ENCODE results near the gene PIP5K1A. TPM values are rescaled to one million over a fixed set of nuclear protein-coding genes. Genes with fewer than 3 reads are reported as not detected.

Gene PIP5K1A
- total RNA-seq, 4 donors from 2014 or later, result 21.5 to 49.2 (median 36.6) TPM

DNA sequence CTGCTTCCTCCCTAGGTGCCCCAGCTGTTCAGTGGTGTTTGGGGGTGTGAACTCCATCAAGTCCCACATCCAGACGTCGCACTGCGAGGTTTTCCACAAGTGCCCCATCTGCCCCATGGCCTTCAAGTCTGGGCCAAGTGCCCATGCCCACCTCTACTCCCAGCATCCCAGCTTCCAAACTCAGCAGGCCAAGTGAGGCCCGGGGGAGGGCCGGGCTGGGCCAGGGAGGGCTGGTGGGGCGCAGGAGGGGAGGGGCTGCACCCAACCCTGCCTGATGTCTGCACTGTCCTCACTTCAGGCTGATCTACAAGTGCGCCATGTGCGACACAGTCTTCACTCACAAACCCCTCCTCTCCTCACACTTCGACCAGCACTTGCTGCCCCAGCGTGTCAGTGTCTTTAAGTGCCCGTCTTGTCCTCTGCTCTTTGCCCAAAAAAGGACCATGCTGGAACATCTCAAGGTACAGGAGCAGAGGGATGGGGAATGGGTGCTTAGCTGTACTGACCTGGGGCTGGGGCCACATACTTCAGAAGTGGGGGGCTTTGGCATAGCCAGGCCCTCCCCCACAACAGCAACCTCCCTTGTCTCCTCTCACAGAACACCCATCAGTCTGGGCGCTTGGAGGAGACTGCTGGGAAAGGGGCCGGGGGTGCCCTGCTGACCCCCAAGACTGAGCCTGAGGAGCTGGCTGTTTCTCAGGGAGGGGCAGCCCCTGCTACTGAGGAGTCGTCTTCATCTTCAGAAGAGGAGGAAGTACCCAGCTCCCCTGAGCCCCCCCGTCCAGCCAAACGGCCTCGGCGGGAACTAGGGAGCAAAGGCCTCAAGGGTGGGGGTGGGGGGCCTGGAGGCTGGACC, 91.0 kb downstream of the PIP5K1A start:
- DNase-seq, result no peak
- Histone ChIP-seq H3K9me3 (no peaks in the 10 kb centered on the region), H3K27me3 (no peaks in the 10 kb centered on the region), H3K4me1 (peaks cover 0 to 16% (median 2%) of the 10 kb centered on the region in 3 donors), H3K4me3 (no peak overlapping the region), H3K36me3 (peaks cover 35 to 96% (median 68%) of the 10 kb centered on the region in 3 donors), H3K27ac (no peak overlapping the region)
- 42 to 81% methylated on average over 3 to 14 of the region's 18 CpGs for WGBS, 2 donors
- TF ChIP-seq, protein P1, sequence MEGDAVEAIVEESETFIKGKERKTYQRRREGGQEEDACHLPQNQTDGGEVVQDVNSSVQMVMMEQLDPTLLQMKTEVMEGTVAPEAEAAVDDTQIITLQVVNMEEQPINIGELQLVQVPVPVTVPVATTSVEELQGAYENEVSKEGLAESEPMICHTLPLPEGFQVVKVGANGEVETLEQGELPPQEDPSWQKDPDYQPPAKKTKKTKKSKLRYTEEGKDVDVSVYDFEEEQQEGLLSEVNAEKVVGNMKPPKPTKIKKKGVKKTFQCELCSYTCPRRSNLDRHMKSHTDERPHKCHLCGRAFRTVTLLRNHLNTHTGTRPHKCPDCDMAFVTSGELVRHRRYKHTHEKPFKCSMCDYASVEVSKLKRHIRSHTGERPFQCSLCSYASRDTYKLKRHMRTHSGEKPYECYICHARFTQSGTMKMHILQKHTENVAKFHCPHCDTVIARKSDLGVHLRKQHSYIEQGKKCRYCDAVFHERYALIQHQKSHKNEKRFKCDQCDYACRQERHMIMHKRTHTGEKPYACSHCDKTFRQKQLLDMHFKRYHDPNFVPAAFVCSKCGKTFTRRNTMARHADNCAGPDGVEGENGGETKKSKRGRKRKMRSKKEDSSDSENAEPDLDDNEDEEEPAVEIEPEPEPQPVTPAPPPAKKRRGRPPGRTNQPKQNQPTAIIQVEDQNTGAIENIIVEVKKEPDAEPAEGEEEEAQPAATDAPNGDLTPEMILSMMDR (IDR thresholded peaks at IDR 0.05), result no peak
- no peak for TF ChIP-seq POLR2A (IDR thresholded peaks at IDR 0.05)
- intact Hi-C loops (cut with DNase I), result no loop called here

DNA sequence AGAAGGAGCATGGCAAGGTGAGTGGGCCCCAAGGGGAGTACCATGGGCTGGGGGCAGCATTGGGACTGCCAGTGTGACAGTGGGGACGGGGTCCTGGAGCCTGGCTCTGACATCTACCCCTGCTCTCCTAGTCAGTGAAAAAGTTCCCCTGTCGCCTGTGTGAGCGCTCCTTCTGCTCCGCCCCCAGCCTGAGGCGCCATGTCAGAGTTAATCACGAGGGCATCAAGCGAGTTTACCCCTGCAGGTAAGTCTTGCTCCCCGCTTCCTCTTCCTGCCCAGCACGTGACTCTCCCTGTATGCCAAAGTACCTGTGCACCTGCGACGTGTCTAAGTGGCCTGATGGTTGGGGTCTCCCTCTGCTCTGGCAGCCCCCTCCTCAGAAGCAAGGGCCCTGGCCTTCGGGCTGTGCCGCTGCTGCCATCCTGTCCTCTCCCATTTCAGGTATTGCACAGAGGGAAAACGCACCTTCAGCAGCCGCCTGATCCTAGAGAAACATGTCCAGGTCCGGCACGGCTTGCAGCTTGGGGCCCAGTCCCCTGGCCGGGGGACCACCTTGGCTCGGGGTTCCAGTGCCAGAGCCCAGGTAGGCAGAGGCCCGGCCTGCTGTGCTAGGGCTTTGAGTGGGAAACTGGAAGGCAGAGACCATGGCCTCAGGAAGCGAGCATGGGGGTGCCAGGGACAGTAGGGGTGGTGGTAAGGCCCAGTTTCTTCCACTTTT, 91.8 kb downstream of the PIP5K1A start:
- Histone ChIP-seq H3K4me1 (peaks cover 0 to 13% (median 0%) of the 10 kb centered on the region in 3 donors), H3K36me3 (peaks cover 38 to 100% (median 76%) of the 10 kb centered on the region in 3 donors), H3K9me3 (no peaks in the 10 kb centered on the region), H3K27ac (no peak overlapping the region), H3K4me3 (no peak overlapping the region), H3K27me3 (no peaks in the 10 kb centered on the region)
- intact Hi-C loops (cut with DNase I), result no loop called here
- no peak for DNase-seq
- TF ChIP-seq, protein P1 (IDR thresholded peaks at IDR 0.05), result no peak
- no peak for TF ChIP-seq POLR2A (IDR thresholded peaks at IDR 0.05)
- 80% methylated on average over 4 to 8 of the region's 21 CpGs for WGBS, 2 donors

DNA sequence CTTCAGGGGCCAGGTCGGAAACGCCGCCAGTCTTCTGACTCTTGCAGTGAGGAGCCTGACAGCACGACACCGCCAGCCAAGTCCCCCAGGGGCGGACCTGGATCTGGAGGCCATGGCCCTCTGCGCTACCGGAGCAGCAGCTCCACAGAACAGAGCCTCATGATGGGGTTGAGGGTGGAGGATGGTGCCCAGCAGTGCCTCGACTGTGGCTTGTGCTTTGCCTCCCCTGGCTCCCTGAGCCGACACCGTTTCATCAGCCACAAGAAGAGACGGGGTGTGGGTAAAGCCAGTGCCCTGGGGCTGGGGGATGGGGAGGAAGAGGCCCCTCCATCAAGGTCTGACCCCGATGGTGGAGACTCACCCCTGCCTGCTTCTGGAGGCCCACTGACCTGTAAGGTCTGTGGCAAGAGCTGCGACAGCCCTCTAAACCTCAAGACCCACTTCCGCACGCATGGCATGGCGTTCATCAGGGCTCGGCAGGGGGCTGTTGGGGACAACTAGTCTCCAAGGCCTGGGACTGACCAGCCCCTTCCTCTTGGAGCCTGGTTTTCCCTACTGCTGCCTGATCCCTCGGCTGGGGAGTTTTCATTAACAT, 92.5 kb downstream of the PIP5K1A start:
- no peaks in the 10 kb centered on the region for H3K27me3 ChIP-seq
- no peak overlapping the region for H3K27ac ChIP-seq
- TF ChIP-seq, protein P1 (IDR thresholded peaks at IDR 0.05), result no peak
- no peak for TF ChIP-seq POLR2A (IDR thresholded peaks at IDR 0.05)
- 72 to 78% methylated on average over 1 to 6 of the region's 19 CpGs for WGBS, 2 donors
- intact Hi-C loops (cut with DNase I), result no loop called here
- peaks cover 42 to 100% (median 83%) of the 10 kb centered on the region in 3 donors for H3K36me3 ChIP-seq
- no peak for DNase-seq
- H3K4me3 ChIP-seq, result no peak overlapping the region
- H3K4me1 ChIP-seq, result peaks cover 0 to 13% (median 0%) of the 10 kb centered on the region in 3 donors
- H3K9me3 ChIP-seq, result no peaks in the 10 kb centered on the region

DNA sequence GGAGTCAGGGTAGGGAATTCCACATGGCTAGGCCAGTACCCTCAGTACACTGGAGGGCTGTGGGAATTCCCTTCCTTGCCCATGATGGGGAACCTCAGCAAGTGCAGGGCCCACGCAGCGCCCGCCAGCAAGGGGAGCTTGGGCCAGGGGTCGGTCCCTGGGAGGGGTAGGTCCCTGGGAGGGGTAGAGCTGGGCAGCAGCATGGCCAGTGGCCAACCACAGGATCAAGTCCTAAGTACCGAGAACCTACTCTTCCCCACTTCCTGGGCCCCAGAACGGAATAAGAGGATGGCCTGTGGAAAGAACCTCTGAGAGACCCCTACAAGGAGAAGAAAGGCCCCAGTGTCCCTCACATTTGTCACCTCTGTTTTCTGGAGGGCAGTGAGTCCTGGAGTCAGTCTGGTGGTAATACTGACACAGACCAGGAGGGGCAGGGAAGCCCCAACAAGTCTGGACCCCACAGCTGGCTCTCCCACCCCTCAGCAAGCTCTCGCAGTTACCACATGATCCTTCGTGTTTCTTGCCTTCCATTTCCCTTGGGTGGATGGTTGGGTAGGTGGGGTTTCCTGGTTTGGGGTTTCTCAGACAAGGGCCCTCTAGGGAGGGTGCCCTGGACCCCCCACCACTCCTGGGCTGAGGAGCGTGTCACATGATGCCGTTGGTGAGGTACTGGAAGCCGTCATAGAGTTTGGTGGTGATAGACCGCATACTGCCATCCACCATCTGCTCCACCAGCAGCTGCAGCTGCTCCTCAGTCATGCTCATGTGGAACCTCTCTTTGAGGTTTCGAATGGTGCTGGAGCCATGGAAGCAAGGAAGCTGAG, 94.1 kb downstream of the PIP5K1A start:
- TF ChIP-seq, protein P1 (IDR thresholded peaks at IDR 0.05), result no peak
- no peak for TF ChIP-seq POLR2A (IDR thresholded peaks at IDR 0.05)
- no peak for DNase-seq
- H3K27ac ChIP-seq, result no peak overlapping the region
- H3K4me3 ChIP-seq, result no peak overlapping the region
- WGBS, 2 donors, result 75 to 84% methylated on average over 9 to 12 of the region's 13 CpGs
- H3K27me3 ChIP-seq, result no peaks in the 10 kb centered on the region
- H3K9me3 ChIP-seq, result no peaks in the 10 kb centered on the region
- H3K36me3 ChIP-seq, result peaks cover 33 to 100% (median 90%) of the 10 kb centered on the region in 3 donors
- intact Hi-C loops (cut with DNase I), result no loop called here
- peaks cover 0 to 13% (median 0%) of the 10 kb centered on the region in 3 donors for H3K4me1 ChIP-seq
